IgD-negative memory B cell (primary cell): ENCODE measurements around the gene UBXN6. TPM values are rescaled to one million over a fixed set of nuclear protein-coding genes. Genes with fewer than 3 reads are reported as not detected.

ENCODE experiments used
- H3K27ac Mint-ChIP-seq, 3 donors: one replicate each; pipeline ENCODE4 v1.8.0; 2020 to 2022; ENCODE audit warnings: mild to moderate bottlenecking in 3 of 3, mixed read lengths in 3 of 3, moderate library complexity in 1 of 3
- H3K27me3 Mint-ChIP-seq: one replicate; pipeline ENCODE4 v1.8.0; 2021; ENCODE audit warnings: mixed read lengths
- H3K36me3 Mint-ChIP-seq: one replicate; pipeline ENCODE4 v1.8.0; 2020; ENCODE audit warnings: mild to moderate bottlenecking, mixed read lengths
- H3K4me1 Mint-ChIP-seq, 3 donors: one replicate each; pipeline ENCODE4 v1.8.0; 2020 to 2022; ENCODE audit warnings: mixed read lengths in 3 of 3, mild to moderate bottlenecking in 1 of 3
- H3K4me3 Mint-ChIP-seq, 4 donors: one replicate each; pipeline ENCODE4 v1.8.0; 2020 to 2022; ENCODE audit warnings: mild to moderate bottlenecking in 4 of 4, mixed read lengths in 4 of 4, moderate library complexity in 3 of 4
- H3K9me3 Mint-ChIP-seq, 3 donors: one replicate each; pipeline ENCODE4 v1.8.0; 2020 to 2021; ENCODE audit warnings: mixed read lengths in 3 of 3, mild to moderate bottlenecking in 1 of 3
- polyA plus RNA-seq: library from polyadenylated mRNA; unstranded; fragments of 300-500 nt; fragmentation: Illumina TruSeq; gene quantifications from one replicate; pipeline ENCODE4 v1.2.3, GENCODE V29; 2021

The UBXN6 gene
- polyA plus RNA-seq, 1 donor from 2014 or later, result 7.0 TPM

- Mint-ChIP-seq H3K36me3 (peaks cover 3% of the 10 kb centered on the region), H3K9me3 (no peaks in the 10 kb centered on the region), H3K4me3 (no peak overlapping the region), H3K27ac (no peak overlapping the region), H3K27me3 (no peaks in the 10 kb centered on the region), H3K4me1 (no peaks in the 10 kb centered on the region)
Measured at GRCh38 chr19:4498694-4499093, 41.1 kb upstream of the UBXN6 start.

DNA sequence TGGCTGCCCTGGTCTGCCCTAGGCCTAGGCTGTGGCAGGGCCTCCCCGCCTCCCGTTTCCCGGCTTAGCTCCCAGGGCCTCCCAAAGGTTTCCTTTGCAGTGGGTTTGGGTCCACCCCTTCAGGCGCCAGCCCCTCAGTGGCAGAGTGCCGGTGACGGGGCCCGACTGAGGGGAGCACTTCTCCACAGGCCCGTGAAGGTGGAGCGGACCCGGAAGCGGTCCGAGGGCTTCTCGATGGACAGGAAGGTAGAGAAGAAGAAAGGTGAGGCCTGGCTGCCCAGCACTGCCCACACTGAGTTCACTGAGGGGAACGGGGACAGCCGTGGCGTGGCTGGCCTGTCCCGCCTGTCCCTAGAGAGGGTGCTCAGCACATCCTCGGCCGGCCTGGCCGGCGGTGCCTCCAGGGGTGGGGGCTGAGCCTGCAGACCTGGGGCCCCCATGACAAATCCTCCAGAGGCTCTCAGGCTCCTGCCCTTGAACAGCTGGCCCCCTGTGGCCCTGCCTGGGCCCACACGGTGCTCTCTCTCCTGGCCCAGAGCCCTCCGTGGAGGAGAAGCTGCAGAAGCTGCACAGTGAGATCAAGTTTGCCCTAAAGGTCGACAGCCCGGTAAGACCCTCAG, 40.3 kb upstream of the UBXN6 start:
- Mint-ChIP-seq H3K9me3 (no peaks in the 10 kb centered on the region), H3K27ac (no peak overlapping the region), H3K27me3 (no peaks in the 10 kb centered on the region), H3K36me3 (peaks cover 3% of the 10 kb centered on the region), H3K4me3 (no peak overlapping the region), H3K4me1 (no peaks in the 10 kb centered on the region)

- no peaks in the 10 kb centered on the region for H3K36me3 Mint-ChIP-seq
- no peaks in the 10 kb centered on the region for H3K4me1 Mint-ChIP-seq
- H3K4me3 Mint-ChIP-seq, result no peak overlapping the region
- H3K27ac Mint-ChIP-seq, result no peak overlapping the region
- no peaks in the 10 kb centered on the region for H3K27me3 Mint-ChIP-seq
- no peaks in the 10 kb centered on the region for H3K9me3 Mint-ChIP-seq
Measured at GRCh38 chr19:4496304-4496703, 38.7 kb upstream of the UBXN6 start.

GRCh38 chr19:4495471-4495870, 37.9 kb upstream of the UBXN6 start:
- H3K9me3 Mint-ChIP-seq, result no peaks in the 10 kb centered on the region
- no peak overlapping the region for H3K27ac Mint-ChIP-seq
- no peaks in the 10 kb centered on the region for H3K36me3 Mint-ChIP-seq
- H3K4me1 Mint-ChIP-seq, result no peaks in the 10 kb centered on the region
- no peaks in the 10 kb centered on the region for H3K27me3 Mint-ChIP-seq
- H3K4me3 Mint-ChIP-seq, result no peak overlapping the region

DNA sequence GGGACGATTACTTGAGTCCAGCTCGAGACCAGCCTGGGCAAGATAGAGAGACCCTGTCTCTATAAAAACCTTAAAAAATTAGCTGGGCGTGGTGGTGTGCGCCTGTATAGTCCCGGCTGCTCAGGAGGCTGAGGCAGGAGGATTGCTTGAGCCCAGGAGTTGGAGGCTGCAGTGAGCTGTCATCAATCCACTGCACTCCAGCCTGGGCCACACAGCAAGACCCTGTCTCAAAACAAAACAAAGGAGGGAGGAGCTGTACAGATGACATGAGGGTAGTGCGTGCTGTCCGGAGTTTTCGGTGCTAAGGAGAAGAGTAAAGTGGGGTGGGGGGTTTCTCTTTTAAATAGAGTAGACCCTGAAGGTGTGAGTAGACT, 37.1 kb upstream of the UBXN6 start:
- H3K4me3 Mint-ChIP-seq, result peak overlapping the region in 1 of 4 donors; percentile 28
- peaks cover 2% of the 10 kb centered on the region for H3K36me3 Mint-ChIP-seq
- no peak overlapping the region for H3K27ac Mint-ChIP-seq
- no peaks in the 10 kb centered on the region for H3K27me3 Mint-ChIP-seq
- H3K4me1 Mint-ChIP-seq, result no peaks in the 10 kb centered on the region
- H3K9me3 Mint-ChIP-seq, result no peaks in the 10 kb centered on the region

GRCh38 chr19:4493929-4494690, 36.5 kb upstream of the UBXN6 start:
- Mint-ChIP-seq H3K27ac (no peak overlapping the region), H3K27me3 (no peaks in the 10 kb centered on the region), H3K36me3 (peaks cover 2% of the 10 kb centered on the region), H3K4me1 (no peaks in the 10 kb centered on the region), H3K9me3 (no peaks in the 10 kb centered on the region), H3K4me3 (no peak overlapping the region)

GRCh38 chr19:4493104-4493928, 35.7 kb upstream of the UBXN6 start:
- H3K4me3 Mint-ChIP-seq, result no peak overlapping the region
- no peaks in the 10 kb centered on the region for H3K27me3 Mint-ChIP-seq
- no peaks in the 10 kb centered on the region for H3K9me3 Mint-ChIP-seq
- no peaks in the 10 kb centered on the region for H3K4me1 Mint-ChIP-seq
- no peak overlapping the region for H3K27ac Mint-ChIP-seq
- peaks cover 4% of the 10 kb centered on the region for H3K36me3 Mint-ChIP-seq

DNA sequence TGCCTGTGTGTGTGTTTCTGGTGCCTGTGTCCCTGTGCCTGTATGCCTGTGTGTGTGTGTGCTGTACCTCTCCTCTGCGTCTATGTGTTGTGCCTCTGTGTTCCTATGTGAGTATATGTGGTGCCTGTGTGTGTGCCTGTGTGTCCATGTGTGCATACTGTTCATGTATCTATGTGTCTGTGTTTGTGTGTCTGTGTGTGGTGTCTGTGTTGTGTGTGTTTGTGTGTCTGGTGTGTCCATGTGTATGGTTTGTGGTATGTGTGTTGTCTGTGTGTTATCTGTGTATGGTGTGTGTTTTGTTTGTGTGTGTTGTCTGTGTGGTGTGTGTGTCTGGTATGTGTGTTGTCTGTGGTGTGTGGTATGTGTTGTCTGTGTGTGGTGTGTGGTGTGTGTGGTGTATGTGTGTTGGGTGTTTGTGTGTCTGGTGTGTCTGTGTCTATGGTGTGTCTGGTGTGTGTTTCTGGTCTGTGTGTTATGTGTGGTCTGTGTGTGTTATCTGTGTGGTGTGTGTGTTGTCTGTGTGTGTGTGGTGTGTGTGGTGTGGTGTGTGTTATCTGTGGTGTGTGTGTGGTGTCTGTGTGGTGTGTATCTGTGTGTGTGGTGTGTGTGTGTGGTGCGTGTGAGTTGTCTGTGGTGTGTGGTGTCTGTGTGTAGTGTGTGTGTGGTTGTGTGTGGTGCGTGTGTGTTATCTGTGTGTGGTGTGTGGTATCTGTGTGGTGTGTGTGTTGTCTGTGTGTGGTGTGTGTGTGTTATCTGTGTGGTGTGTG, 34.9 kb upstream of the UBXN6 start:
- Mint-ChIP-seq H3K4me3 (no peak overlapping the region), H3K27me3 (no peaks in the 10 kb centered on the region), H3K27ac (no peak overlapping the region), H3K9me3 (no peaks in the 10 kb centered on the region), H3K36me3 (peaks cover 5% of the 10 kb centered on the region), H3K4me1 (no peaks in the 10 kb centered on the region)

- H3K9me3 Mint-ChIP-seq, result no peaks in the 10 kb centered on the region
- H3K36me3 Mint-ChIP-seq, result peaks cover 8% of the 10 kb centered on the region
- no peak overlapping the region for H3K4me3 Mint-ChIP-seq
- H3K4me1 Mint-ChIP-seq, result no peaks in the 10 kb centered on the region
- no peak overlapping the region for H3K27ac Mint-ChIP-seq
- H3K27me3 Mint-ChIP-seq, result no peaks in the 10 kb centered on the region
Measured at GRCh38 chr19:4491446-4491845, 33.9 kb upstream of the UBXN6 start.

DNA sequence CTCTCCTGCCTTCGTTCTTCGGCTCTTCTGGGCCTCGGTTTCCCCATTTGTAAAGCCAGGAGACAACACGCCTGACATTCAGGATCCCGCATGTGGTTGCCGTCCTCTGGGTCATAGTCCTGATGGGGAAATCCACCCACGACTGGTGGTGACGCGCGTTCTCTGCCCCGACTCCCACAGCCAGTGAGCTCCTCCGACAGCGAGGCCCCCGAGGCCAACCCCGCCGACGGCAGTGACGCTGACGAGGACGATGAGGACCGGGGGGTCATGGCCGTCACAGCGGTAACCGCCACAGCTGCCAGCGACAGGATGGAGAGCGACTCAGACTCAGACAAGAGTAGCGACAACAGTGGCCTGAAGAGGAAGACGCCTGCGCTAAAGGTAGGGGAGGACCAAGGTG, 30.9 kb upstream of the UBXN6 start:
- Mint-ChIP-seq H3K36me3 (peaks cover 8% of the 10 kb centered on the region), H3K27ac (no peak overlapping the region), H3K27me3 (no peaks in the 10 kb centered on the region), H3K4me3 (no peak overlapping the region), H3K4me1 (no peaks in the 10 kb centered on the region), H3K9me3 (no peaks in the 10 kb centered on the region)

- no peaks in the 10 kb centered on the region for H3K9me3 Mint-ChIP-seq
- no peaks in the 10 kb centered on the region for H3K27me3 Mint-ChIP-seq
- no peak overlapping the region for H3K4me3 Mint-ChIP-seq
- no peaks in the 10 kb centered on the region for H3K4me1 Mint-ChIP-seq
- H3K36me3 Mint-ChIP-seq, result peaks cover 8% of the 10 kb centered on the region
- H3K27ac Mint-ChIP-seq, result peak overlapping the region in 1 of 3 donors; percentile 27
Measured at GRCh38 chr19:4487572-4487971, 30.0 kb upstream of the UBXN6 start.

DNA sequence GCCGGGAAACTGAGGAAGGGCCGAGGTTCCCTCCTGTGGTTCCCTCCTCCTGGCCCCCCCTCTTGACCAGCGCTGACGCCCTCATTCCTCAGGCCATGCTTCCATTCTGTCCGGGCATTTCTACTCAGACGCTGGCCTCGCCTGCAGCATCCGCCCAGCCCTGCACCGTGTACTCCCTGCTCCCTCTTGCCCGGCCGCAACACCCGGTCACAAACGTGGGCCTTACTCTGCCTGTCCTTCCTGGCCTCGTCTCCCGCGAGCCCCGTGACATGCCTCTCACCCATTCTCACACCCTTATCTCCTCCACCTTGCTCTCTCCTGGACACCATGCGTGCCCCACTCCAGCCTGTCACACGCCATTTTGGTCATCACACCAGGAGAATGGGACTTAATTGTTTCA, 25.8 kb upstream of the UBXN6 start:
- Mint-ChIP-seq H3K9me3 (no peaks in the 10 kb centered on the region), H3K27ac (no peak overlapping the region), H3K4me1 (no peaks in the 10 kb centered on the region), H3K36me3 (peaks cover 5% of the 10 kb centered on the region), H3K4me3 (peak overlapping the region in 1 of 4 donors; percentile 70), H3K27me3 (no peaks in the 10 kb centered on the region)

- no peak overlapping the region for H3K4me3 Mint-ChIP-seq
- H3K27me3 Mint-ChIP-seq, result no peaks in the 10 kb centered on the region
- H3K36me3 Mint-ChIP-seq, result peaks cover 4% of the 10 kb centered on the region
- H3K9me3 Mint-ChIP-seq, result no peaks in the 10 kb centered on the region
- no peaks in the 10 kb centered on the region for H3K4me1 Mint-ChIP-seq
- H3K27ac Mint-ChIP-seq, result no peak overlapping the region
Measured at GRCh38 chr19:4482721-4483364, 25.2 kb upstream of the UBXN6 start.

DNA sequence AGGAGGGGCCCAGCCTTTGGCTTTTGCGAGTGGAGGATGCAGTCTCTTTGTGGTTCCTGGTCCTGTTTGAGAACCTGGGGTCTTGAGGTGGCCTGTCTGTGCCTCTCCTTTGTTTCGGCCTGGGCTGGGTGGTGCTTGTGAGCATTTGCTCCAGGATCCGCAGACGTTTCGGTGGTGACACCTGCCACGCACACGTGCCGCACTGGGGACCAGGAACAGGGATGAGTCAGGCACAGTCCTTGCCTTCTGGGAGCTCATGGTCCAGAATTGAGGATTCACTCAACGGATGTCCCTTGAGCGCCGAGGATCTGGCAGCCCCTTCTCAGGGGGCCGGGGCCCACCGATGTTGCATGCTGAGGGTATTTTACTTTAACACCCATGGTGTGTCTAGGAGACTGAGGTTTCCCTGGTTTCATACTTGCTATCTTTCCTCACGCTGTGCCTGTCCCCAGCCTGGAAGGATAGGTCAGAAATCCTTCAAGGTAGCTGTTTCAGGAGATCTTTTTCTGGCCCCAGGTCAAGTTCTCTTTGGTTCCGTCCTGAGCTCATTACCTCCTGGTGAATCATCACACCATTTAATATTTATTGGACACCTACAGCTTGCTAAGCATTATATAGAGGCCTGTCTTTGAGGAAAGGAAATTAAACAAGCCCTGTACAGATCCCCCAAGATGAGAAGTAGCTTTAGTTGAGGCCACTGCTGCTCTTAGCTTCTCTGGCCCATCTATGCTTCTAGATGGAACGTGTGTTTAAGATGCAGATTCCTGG, 19.6 kb upstream of the UBXN6 start:
- peaks cover 0 to 8% (median 1%) of the 10 kb centered on the region in 3 donors for H3K4me1 Mint-ChIP-seq
- no peaks in the 10 kb centered on the region for H3K27me3 Mint-ChIP-seq
- H3K27ac Mint-ChIP-seq, result peak overlapping the region in 1 of 3 donors; percentile 63
- peak overlapping the region in 1 of 4 donors; percentile 75 for H3K4me3 Mint-ChIP-seq
- H3K36me3 Mint-ChIP-seq, result peaks cover 1% of the 10 kb centered on the region
- no peaks in the 10 kb centered on the region for H3K9me3 Mint-ChIP-seq
